Gastrocnemius medialis (tissue), 4 donors: ENCODE measurements around the gene HDAC4.

Experiments used
- POLR2A ChIP-seq, 2 donors: fragments of 450-650 bp; IDR thresholded peaks; one replicate each; pipeline ENCODE4 v1.6.1; 2017; ENCODE audit warnings: antibody characterized with exemption in 2 of 2, mild to moderate bottlenecking in 2 of 2, moderate library complexity in 2 of 2
- TF ChIP-seq, protein P1 (sequence below), 5 experiments: fragments of 450-650 bp in 3 of 5; fragments of 200-600 bp in 2 of 5; sonication (generic) in 2 of 5; IDR thresholded peaks in 4 of 5; conservative IDR thresholded peaks in 1 of 5; 1 replicate in 4 of 5; 2 replicates in 1 of 5; pipeline ENCODE4 v1.5.1; 2016 to 2019; ENCODE audit warnings: antibody characterized with exemption in 5 of 5, mild to moderate bottlenecking in 3 of 5, moderate library complexity in 3 of 5

DNA sequence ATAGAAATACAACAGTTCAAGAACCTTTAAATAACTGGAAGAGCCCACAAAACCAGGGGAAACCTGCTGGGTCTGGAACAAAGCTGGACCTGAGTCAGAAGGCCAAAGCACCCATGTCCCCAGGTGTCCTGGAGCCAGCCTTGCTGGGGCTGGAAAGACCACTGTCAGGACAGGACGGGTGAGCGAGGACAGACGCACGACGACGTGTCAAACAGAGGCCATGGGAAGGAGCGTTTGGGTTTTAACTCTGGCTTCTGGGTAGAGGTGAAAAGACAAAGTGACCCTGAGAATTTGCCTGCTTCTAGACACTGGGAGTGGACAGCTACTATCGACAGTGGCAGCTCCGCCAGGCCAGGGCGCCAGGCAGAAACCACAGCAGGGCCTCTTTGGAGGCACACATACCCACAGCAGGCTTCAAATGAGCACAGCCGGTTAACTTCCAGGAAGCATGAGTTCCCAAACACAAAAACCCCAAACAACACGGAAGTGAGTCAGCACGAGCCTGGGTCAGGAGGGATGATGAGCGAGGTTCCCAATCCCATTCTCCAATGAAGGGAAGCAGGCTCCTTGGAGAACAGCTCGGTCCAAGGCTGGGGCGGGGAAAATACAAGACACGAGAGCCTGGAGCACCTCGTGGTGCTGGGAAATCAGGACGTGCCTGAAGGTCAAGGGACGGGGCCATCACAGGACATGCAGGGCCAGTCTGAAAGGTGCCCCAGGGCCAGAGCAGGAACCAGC is 344.9 kb downstream of the HDAC4 start:
- TF ChIP-seq POLR2A (IDR thresholded peaks at IDR 0.05), result no peak
- TF ChIP-seq, protein P1, sequence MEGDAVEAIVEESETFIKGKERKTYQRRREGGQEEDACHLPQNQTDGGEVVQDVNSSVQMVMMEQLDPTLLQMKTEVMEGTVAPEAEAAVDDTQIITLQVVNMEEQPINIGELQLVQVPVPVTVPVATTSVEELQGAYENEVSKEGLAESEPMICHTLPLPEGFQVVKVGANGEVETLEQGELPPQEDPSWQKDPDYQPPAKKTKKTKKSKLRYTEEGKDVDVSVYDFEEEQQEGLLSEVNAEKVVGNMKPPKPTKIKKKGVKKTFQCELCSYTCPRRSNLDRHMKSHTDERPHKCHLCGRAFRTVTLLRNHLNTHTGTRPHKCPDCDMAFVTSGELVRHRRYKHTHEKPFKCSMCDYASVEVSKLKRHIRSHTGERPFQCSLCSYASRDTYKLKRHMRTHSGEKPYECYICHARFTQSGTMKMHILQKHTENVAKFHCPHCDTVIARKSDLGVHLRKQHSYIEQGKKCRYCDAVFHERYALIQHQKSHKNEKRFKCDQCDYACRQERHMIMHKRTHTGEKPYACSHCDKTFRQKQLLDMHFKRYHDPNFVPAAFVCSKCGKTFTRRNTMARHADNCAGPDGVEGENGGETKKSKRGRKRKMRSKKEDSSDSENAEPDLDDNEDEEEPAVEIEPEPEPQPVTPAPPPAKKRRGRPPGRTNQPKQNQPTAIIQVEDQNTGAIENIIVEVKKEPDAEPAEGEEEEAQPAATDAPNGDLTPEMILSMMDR (IDR thresholded peaks at IDR 0.05 in 4 of 5, conservative IDR thresholded peaks at IDR 0.05 in 1 of 5), result no peak
